Breast epithelium (tissue), 3 donors: ENCODE results near the gene GALNT2.

ENCODE experiments used
- CTCF ChIP-seq, 3 donors: fragments of 450-650 bp; IDR thresholded peaks; one replicate each; pipeline ENCODE4 v1.5.1; 2016 to 2017; ENCODE audit warnings: antibody characterized with exemption in 3 of 3, mild to moderate bottlenecking in 3 of 3, moderate library complexity in 3 of 3
- POLR2A ChIP-seq: fragments of 450-650 bp; IDR thresholded peaks from one replicate; pipeline ENCODE4 v1.6.1; 2016; ENCODE audit warnings: antibody characterized with exemption, mild to moderate bottlenecking, moderate library complexity
- POLR2AphosphoS5 ChIP-seq, 3 donors: sonication (generic); formaldehyde crosslinking; IDR thresholded peaks; one replicate each; pipeline ENCODE4 v1.6.1; 2017; ENCODE audit warnings: antibody characterized with exemption in 3 of 3

- TF ChIP-seq CTCF (IDR thresholded peaks at IDR 0.05) (no peak), POLR2A (no peak), POLR2AphosphoS5 (IDR thresholded peaks at IDR 0.05) (no peak)
These were observed 28.9 kb downstream of the GALNT2 start for GRCh38 chr1:230095938-230096337.
